Hematopoietic multipotent progenitor cell treated with erythropoietin and hydrocortisone succinate and interleukin-3 and kit ligand, for 8 days (in vitro differentiated cells): ENCODE results near the gene TRABD2B.

ENCODE experiments used
- DNase-seq: peaks from one replicate; pipeline ENCODE4 v3.0.0-alpha.2; 2015

The TRABD2B gene

DNA sequence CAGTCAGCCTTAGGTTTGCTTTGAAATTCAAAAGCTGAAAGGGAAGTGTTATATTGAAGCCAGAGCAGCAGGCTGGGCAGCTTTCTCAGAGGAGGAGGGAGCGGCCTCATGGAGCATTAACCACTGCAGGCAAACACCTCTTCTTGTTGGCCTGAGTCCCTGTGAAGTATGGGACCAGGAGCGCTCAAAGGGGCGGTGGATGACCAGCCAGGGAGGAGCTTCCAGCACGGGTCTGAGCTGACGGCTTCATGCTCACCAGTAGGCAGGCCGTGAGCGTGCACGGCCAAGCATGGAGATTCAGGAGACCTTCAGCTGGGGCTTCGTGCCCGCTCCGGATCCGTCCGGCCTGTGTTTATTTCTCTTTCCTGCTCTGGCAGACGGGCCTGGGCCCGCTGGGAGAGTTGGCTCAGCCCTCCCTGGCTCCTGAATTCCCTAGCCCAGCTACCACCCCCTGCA is 245.2 kb downstream of the TRABD2B start:
- DNase-seq, result no peak

DNA sequence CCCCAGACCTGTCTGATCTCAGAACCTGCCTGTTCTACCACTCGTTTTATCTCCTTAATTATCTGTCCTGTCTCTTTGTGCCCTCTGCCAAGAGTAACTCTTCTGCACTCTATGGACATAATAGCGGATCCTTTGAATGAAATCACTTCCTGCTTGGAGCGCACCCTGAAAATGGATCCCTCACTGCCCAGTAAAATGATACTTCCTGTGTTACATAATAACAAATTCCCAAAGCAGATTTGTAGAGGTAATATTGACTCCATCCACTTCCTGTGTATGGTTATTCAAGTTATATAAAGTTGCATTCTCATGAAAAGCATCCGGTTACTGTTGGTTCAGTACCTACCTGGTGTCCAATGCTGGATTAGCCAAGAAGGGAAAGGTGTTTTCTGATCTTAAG is 246.0 kb downstream of the TRABD2B start:
- no peak for DNase-seq

DNA sequence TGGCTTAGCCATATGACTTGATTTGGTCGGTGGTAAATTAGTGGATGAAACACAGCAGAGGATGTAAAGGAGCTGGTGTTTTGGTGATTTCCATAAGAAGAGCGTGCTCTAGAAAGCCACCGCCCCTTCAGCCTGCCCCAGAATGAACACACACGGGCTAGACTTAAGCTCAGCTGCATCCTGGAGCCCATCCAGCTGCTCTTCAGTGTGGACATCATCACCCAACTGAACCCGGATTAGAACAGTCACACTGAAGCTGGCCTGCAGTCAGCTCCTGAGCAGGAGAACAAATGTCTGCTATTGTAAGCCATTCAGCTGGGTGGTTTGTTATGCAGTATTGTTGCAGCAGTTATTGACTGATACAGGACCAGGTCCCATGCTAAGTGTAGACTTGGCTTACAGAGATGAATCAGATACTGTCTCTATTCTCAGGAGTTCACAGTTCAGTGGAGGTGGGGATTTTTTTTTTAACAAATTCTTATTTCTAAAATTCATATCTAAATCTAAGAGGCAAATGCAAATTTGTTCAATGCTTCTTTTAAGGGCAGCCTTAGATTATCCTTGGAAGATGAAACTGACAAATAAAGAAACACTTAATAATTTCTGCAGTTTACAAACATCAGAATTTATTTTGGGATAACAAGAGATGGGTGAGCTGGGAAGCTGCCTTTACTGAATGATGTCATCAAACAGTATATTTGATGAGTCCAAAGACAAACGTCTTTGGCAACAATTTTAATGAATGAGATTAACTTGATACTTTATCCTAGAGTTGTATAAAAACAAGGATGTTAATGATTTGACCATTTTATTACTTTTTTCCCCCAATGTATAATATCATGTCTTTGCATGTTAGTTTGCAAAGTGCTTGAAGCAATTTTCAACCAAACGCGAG is 251.2 kb downstream of the TRABD2B start:
- no peak for DNase-seq

DNA sequence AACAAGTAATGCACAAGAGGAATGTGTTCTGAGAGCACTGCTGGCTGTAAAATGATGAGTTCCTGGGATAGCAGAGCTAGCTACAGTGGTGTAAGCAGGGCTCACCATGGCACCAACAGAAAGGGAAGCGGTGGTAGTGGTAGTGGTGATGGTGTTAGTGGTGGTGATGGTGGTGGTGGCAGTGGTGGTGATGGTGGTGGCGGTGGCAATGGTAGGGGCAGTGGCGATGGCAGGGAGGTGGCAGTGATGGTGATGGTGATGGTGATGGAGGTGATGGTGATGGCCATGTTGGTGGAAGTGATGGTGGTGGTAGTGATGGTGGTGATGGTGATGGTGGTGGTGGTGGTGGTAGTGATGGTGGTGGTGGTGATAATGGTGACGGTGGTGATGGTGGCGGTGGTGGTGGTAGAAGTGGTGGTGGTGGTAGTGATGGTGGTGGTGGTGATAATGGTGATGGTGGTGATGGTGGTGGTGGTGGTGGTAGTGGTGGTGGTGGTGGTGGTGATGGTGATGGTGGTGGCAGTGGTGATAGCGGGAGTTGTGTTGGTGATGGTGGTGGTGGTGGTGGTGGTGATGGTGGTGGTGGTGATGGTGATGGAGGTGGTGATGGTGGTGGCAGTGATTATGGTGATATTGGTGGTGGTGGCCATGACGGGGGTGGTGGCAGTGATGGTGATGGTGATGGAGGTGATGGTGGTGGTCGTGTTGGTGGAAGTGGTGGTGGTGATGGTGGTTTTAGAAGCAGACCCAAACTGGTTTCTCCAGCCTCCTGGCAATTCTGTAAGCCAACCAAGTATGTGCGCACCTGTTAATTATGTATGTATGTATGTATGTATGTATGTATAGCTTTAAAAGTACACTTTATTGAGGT is 254.1 kb downstream of the TRABD2B start:
- no peak for DNase-seq

DNA sequence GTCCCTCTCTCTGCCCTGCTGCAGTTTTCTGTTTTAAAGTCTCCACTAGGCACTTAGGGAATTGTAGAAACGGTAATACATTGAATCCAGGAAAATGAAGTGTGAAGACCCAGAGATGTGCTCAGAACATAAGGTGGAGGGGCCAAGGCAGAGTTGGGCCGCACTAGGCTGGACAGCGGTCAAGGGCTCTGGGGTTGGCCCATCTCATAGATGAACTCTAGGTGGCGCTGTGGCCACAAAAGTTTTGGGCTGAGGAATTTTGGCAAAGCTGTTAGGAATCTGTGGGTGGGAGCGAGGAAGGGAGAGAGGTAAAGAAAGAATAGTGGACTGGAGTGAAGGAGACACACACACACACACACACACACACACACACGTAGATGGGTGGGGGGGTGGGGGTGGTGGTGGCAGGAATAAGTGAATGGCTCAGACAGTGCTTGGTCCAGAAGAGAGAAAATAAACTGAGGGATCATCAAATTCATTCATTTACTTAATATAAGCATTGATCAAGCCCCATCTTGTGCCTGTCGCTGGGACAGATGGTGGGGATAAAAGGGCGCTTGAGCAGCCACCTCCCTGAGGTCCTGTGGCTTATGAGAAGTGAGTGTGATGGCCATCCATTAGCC is 258.5 kb downstream of the TRABD2B start:
- DNase-seq, result peak; percentile 9

DNA sequence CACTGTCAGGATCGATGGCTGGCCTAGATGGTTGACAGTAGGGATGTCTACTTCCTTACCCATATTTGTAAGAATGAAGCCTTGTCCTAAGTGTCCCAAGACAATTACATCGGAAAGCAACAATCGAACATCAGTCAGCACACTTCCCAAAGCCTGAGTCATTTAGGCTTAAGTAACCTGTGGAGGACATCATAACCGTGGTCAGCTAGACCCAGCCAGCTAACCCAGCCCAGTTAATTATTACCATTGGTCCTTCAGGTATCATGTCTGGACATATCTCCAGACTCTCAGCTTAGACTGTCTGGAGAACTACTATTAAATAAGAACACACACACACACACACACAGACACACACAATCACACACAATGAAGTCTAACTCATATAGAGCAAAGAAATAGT is 264.7 kb downstream of the TRABD2B start:
- DNase-seq, result no peak

- DNase-seq, result no peak
Measured at GRCh38 chr1:47731730-47732129, 265.5 kb downstream of the TRABD2B start.

GRCh38 chr1:47729685-47730084 is 267.5 kb downstream of the TRABD2B start:
- DNase-seq, result no peak

GRCh38 chr1:47727697-47728085 is 269.5 kb downstream of the TRABD2B start:
- DNase-seq, result no peak

GRCh38 chr1:47727051-47727696 is 270.0 kb downstream of the TRABD2B start:
- no peak for DNase-seq

DNA sequence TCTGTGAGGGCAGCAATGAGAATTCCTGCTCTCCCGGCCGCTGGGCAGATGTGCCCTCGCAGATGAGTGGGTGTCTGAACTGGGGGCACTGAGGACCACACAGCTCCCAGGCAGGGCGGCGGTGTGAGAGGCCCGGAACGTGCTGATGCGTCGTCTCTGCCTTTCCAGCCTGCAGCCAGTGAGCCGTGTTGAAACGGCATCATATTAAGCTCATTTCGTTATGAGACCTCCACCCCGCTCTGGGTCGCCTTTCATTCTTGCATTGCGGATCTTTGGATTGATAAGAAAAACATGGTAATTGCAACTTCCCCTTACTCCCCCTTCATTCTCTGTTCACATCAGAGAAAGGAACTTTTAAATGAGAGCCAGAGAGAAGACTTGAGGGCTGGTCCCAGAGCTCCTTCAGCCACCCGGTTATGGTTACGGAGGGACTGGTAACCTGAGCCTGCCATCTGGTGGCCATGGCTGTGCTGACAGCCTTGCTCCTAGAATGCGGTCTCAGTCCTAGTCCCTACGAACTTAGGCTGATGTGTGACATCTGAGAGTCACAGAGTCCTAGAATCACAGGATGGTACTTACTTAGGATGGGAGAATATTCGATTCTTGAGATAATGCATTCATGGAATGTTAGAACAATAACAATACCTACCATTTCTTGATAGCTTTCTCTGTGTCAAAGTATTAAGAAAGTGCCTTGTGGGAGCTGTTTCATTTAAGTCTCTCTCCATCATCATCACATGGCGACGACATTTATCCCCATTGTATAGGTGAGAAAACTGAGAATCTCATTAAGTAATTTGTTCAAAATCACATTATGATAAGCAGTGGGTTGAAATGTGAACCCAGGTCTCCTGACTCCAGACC is 271.0 kb downstream of the TRABD2B start:
- DNase-seq, result peak; percentile 63

GRCh38 chr1:47725511-47725991 is 271.6 kb downstream of the TRABD2B start:
- no peak for DNase-seq

DNA sequence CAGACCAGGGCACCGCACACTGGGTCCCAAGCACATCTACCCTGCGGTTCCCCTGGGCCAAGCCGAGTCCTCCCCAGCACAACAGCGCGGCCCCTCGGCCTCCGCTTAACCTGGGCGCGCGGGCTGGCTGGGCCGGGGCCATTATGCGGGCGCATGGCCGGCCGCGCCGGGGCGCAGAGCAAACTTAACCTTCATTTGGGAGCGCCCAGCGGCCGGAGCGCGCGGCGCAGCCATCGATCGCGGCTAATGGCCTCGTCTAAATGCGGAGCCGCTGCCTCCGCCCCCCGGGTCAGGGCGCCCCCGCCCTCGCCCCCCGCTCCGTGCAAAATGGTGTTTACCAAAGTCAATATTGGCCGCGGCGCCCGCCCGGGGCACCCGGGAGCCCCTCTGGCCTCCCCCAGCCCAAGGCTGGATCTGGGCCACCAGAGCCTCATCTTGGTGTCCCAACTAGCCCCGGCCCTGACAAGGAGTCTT is 272.1 kb downstream of the TRABD2B start:
- no peak for DNase-seq

DNA sequence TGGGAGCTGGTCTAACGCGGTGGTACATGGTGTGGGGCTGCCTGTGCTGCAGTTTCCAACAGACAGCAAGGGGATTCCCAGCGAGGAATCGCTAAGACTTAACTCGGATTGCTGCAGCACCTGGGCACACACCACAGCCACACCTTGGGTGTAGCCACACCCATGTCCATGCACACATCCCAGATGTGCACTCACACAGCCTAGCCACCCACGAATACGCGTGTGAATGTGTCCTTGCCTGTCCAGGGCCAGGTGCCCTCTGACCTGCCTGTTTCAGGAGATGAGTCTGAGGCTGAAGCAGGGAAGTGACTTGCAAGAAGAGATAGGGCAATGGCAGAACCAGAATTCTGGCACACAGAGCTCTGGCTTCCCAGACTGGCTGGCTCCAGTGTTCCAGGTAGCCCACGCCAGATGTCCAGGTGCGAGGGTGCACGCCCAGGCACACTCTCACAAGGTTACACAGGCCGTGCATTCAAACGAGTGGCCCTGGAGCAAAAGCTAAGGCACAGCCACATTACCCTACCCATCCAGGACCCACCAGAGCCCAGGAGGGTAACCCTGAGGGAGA is 272.7 kb downstream of the TRABD2B start:
- no peak for DNase-seq

DNA sequence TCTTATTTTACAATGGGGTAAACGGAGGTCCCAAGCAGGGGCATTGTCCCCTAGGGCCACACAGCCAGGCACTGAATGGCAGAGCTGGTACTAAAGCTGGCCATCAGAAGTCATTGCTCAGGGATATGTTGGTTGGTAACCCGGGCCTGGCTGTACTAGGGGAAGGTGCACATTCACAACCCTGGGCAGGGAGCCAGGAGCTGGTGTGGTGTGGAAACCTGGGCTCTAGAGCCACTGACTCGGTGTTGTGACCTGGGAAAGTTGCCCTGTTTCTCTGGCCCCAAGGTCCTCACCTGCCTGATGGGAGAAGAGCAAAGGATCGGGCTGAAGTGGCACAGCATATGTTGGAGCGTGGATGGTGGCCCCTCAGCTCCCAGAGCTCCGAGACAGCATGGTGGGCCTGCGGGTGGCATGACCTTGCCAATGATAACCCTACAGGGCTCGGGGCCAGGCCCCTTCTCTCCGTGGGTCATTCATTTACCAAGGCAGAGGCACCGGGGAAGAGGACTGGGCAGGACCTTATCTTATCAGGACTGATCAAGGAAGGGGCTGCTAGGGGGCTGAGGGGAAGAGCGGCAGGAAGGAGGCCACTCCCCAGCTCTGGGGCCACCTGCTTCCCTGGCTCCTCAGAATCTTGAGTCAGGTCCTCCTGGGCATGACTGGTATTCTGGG is 274.1 kb downstream of the TRABD2B start:
- no peak for DNase-seq

DNA sequence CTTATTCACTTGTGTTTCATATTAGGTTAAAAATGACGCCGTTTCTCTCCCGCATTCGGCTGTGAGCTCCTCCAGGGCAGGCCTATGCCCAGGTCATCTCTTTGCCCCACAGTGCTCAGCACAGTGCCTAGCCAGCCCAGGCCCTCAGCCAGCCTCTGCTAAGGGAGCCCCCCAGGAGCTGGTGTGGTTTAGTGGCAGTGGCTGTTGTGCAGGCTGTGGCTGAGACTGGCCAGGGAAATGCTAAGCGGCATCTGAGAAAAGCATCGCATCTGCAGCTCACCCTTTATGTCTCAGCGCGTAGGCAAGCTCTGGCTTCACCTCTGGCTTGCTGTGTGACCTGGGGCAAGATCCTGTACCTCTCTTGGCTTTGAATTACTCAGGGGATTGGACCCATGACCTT is 275.1 kb downstream of the TRABD2B start:
- DNase-seq, result no peak

- no peak for DNase-seq
Measured at GRCh38 chr1:47720111-47720510, 277.1 kb downstream of the TRABD2B start.

- no peak for DNase-seq
Measured at GRCh38 chr1:47717341-47717740, 279.8 kb downstream of the TRABD2B start.

DNA sequence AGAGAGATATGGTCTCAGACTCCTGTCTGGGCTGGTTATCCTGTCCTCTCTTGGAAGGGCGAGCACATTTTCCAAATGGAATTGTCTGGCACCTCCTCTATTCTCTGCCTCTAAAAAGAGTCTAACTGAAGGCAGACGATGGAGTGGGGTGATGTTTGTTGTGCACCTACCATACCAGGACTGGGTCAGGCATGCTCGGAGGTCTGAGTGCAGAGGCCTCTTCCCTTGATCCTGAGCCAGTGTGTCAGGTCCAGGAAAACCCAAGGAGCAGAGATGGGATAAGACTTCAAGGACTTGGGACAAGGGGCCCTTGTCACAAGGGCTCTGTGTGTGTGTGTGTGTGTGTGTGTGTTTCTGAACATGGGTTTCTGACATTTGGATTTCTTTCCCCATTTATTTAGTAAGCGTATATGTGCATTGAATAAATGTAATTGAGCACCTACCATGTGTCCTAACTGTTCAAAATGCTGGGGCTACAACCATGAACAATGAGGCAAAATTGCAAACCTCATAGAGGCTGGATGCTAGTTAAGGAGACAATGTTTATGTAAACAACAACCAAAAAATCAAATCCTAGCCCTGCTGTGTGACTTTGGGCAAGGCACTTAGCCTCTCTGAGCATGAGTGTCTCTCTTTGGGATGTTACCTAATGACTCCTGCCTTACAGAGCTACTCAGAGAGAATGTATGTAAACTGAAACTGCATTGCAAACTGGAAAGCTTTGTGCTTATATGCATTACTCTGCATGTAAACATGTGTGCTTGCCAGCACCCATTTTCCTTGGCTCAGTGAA is 283.0 kb downstream of the TRABD2B start:
- no peak for DNase-seq
